Lung (tissue), 12 donors: ENCODE measurements around the gene RABGAP1L. TPM values are rescaled to one million over a fixed set of nuclear protein-coding genes. Genes with fewer than 3 reads are reported as not detected.

Source experiments
- ATAC-seq: fragments of 200-7000 bp; cut with Tn5 transposase; one replicate; pipeline ENCODE4 v1.9.1; 2020; ENCODE audit warnings: moderate number of reproducible peaks; ENCODE audit not compliant: insufficient read depth, low FRiP score
- DNase-seq, 3 donors: peaks; one replicate each; pipeline ENCODE4 v3.0.0-alpha.2; 2013 to 2017
- H3K27ac ChIP-seq, 2 donors: one replicate each; pipeline ENCODE4 v1.5.1; 2013; ENCODE audit warnings: mild to moderate bottlenecking in 2 of 2, moderate library complexity in 2 of 2, control low read depth in 1 of 2, inconsistent platforms in 1 of 2, low read depth in 1 of 2, low read length in 1 of 2
- H3K27me3 ChIP-seq, 3 donors: one replicate each; pipeline ENCODE4 v1.5.1; 2013; ENCODE audit warnings: low read length in 2 of 3; ENCODE audit not compliant: control insufficient read depth in 3 of 3, insufficient read depth in 3 of 3
- H3K36me3 ChIP-seq, 4 donors: one replicate each; pipeline ENCODE4 v1.5.1; 2013; ENCODE audit warnings: low read length in 4 of 4, mild to moderate bottlenecking in 1 of 4, moderate library complexity in 1 of 4; ENCODE audit not compliant: control insufficient read depth in 4 of 4, insufficient read depth in 4 of 4
- H3K4me1 ChIP-seq, 5 donors: one replicate each; pipeline ENCODE4 v1.5.1; 2013; ENCODE audit warnings: low read length in 5 of 5, mild to moderate bottlenecking in 2 of 5, moderate library complexity in 1 of 5; ENCODE audit not compliant: control insufficient read depth in 5 of 5, insufficient read depth in 5 of 5
- H3K4me3 ChIP-seq: one replicate; pipeline ENCODE4 v1.5.1; 2013; ENCODE audit warnings: mild to moderate bottlenecking, control low read depth, moderate library complexity
- H3K9ac ChIP-seq, 2 donors: one replicate each; pipeline ENCODE4 v1.5.1; 2013; ENCODE audit warnings: low read length in 2 of 2, control low read depth in 1 of 2; ENCODE audit not compliant: insufficient read depth in 1 of 2
- H3K9me3 ChIP-seq, 4 donors: one replicate each; pipeline ENCODE4 v1.5.1; 2013; ENCODE audit warnings: low read length in 3 of 4, mild to moderate bottlenecking in 1 of 4, moderate library complexity in 1 of 4; ENCODE audit not compliant: control insufficient read depth in 4 of 4, insufficient read depth in 3 of 4
- WGBS, 2 donors: extraction: QIAGEN DNeasy Blood & Tissue Kit; methylation state at CpG; one replicate each; pipeline ENCODE4 v1.1.7; 2013; 5-methylcytosine and 5-hydroxymethylcytosine counted together
- polyA plus RNA-seq, 2 donors: library from polyadenylated mRNA; stranded (reverse); fragments of 200-250 nt; gene quantifications; one replicate each; pipeline ENCODE4 v1.2.1, GENCODE V29; 2013
- total RNA-seq, 2 donors: library from RNA; depleted of rRNA in 1 of 2; stranded (reverse); fragments of >200 nt in 1 of 2; gene quantifications; one replicate each; pipeline ENCODE4 v1.2.1, GENCODE V29; 2014 to 2021
- TF ChIP-seq, protein P1 (sequence below): IDR thresholded peaks from 2 replicates; pipeline ENCODE4 v1.5.1; 2012; ENCODE audit warnings: mild to moderate bottlenecking; ENCODE audit errors: control extremely low read depth, extremely low read depth
- donor health status: control.
- donor health status: control.
- donor health status: Bipolar disorder and iron deficiency.
- donor health status: healthy.
- donor health status: DM: yes; HTN: yes; CAD: no.

Gene RABGAP1L
- total and polyA plus RNA-seq, 4 donors, result 16.0 to 123 (median 44.5) TPM

DNA sequence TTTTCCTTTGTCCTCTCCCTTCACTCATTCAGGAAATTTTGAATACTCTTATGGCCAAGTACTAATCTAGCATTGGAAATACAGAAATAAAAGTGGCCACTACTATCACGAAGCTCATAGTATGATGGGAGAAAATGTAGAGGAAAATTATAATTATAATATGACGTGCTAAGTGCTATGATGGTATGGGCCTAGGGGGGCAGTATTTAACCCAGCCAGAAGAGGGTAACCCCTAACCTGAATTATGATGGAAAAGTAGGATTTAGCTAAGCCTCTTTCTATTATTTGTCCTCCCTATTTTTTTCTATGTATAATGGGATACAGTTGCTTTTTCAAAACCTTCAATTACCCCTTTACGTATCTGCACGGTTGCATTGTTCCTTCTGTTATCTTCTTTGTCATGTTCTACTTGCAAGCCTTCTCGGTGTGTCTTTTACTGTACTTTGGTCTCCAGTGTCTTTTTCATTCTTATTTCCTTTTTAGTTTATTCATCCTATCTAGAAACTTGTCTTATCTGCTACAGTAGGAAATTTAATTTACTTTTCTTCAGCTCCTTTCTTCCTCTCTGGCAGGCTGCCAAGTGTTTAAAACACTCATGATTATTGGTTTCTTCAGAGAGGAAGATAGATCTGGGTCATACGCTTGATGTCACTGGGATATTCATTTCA is 199.6 kb downstream of the RABGAP1L start:
- TF ChIP-seq, protein P1, sequence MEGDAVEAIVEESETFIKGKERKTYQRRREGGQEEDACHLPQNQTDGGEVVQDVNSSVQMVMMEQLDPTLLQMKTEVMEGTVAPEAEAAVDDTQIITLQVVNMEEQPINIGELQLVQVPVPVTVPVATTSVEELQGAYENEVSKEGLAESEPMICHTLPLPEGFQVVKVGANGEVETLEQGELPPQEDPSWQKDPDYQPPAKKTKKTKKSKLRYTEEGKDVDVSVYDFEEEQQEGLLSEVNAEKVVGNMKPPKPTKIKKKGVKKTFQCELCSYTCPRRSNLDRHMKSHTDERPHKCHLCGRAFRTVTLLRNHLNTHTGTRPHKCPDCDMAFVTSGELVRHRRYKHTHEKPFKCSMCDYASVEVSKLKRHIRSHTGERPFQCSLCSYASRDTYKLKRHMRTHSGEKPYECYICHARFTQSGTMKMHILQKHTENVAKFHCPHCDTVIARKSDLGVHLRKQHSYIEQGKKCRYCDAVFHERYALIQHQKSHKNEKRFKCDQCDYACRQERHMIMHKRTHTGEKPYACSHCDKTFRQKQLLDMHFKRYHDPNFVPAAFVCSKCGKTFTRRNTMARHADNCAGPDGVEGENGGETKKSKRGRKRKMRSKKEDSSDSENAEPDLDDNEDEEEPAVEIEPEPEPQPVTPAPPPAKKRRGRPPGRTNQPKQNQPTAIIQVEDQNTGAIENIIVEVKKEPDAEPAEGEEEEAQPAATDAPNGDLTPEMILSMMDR, result no peak
- WGBS, 2 donors, result 80 to 89% methylated on average over 6 of the region's 6 CpGs
- H3K4me3 ChIP-seq, result no peak overlapping the region
- no peaks in the 10 kb centered on the region for H3K27me3 ChIP-seq
- H3K9me3 ChIP-seq, result no peaks in the 10 kb centered on the region
- H3K4me1 ChIP-seq, result peaks cover 0 to 8% (median 0%) of the 10 kb centered on the region in 5 donors
- H3K27ac ChIP-seq, result no peak overlapping the region
- H3K9ac ChIP-seq, result no peak overlapping the region
- ATAC-seq, result no peak
- DNase-seq, result peak in 2 of 3 donors; percentile 19 to 26
- H3K36me3 ChIP-seq, result no peaks in the 10 kb centered on the region

DNA sequence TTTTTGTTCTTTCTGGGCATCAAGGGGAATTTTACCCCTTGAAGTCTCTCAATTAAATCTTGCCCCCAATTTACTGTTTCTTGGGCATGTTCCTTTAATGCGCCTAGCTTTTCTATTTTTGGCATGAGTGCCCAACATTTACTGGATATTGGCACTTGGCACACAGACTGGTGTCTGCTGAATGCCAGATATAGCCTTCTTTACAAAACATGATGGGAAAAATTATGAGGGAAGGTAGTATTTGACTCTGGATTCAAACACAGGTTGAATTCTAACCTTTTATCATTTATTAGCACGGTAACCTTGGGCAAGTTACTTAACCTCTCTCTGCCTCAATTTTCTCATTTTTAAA is 200.1 kb downstream of the RABGAP1L start:
- TF ChIP-seq, protein P1, result no peak
- no peaks in the 10 kb centered on the region for H3K27me3 ChIP-seq
- H3K9ac ChIP-seq, result no peak overlapping the region
- no peak for ATAC-seq
- no peaks in the 10 kb centered on the region for H3K9me3 ChIP-seq
- 94 to 97% methylated on average over 2 of the region's 2 CpGs for WGBS, 2 donors
- H3K36me3 ChIP-seq, result no peaks in the 10 kb centered on the region
- H3K4me1 ChIP-seq, result peaks cover 0 to 8% (median 0%) of the 10 kb centered on the region in 5 donors
- no peak for DNase-seq
- H3K27ac ChIP-seq, result no peak overlapping the region
- no peak overlapping the region for H3K4me3 ChIP-seq

DNA sequence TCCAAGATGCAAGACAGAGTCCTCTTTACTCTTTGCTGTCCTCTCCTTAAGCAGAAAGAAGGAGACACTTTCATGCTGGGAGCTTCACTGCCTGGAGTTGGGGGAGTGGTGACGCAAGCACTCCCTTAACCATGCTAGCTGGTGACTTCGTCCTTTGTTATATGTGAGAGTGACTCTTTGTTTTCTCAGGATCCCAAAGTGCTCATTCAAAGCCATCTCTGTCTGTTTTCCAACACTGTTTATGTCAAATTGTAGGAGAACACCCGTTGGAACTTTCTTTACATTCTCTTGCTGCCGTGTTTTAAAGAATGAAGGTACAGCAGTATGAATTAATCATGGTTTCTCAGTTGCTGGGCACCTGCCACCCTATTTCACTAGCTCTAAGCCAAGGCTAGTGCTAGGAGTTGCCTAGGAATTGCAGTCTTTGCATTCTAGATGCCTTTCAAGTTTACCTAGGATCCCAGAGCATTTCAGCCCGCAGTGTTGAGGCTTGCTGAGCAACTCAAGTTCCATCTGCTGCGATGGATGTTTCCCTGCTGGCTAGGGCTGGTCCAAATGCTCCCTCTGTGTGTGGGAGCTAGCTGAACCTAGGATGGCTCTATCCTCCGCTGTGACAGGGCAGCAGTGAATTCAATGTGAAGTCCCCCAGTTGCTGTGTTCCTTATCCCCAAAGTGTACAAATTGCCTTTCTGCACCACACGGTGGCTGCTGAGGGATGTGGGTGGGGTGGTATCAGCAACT is 205.8 kb downstream of the RABGAP1L start:
- Histone ChIP-seq H3K4me1 (no peaks in the 10 kb centered on the region), H3K9ac (no peak overlapping the region), H3K27ac (no peak overlapping the region), H3K27me3 (no peaks in the 10 kb centered on the region), H3K4me3 (no peak overlapping the region), H3K36me3 (no peaks in the 10 kb centered on the region), H3K9me3 (no peaks in the 10 kb centered on the region)
- WGBS, 2 donors, result 95 to 96% methylated on average over 8 of the region's 8 CpGs
- TF ChIP-seq, protein P1, result no peak
- no peak for ATAC-seq
- DNase-seq, result no peak
